HG03175 (cell line): Measurements from ENCODE around the gene NHLH1.

Experiments used
- ATAC-seq: cut with Tn5 transposase; IDR thresholded peaks from one replicate; pipeline ENCODE4 v1.9.1; 2021; ENCODE audit warnings: mild to moderate bottlenecking, moderate library complexity; ENCODE audit not compliant: unreplicated experiment

Gene NHLH1

GRCh38 chr1:160366731-160367515, at the start of gene NHLH1:
TSS of gene NHLH1 (plus strand) at chr1:160367071. CDS start at chr1:160370732, 3,661 bp downstream.
- no peak for ATAC-seq

GRCh38 chr1:160322831-160323230, 44.0 kb upstream of the NHLH1 start:
- ATAC-seq, result no peak

GRCh38 chr1:160325252-160325651, 41.6 kb upstream of the NHLH1 start:
- ATAC-seq, result no peak

GRCh38 chr1:160326418-160326817, 40.5 kb upstream of the NHLH1 start:
- ATAC-seq, result no peak

- no peak for ATAC-seq
These were observed 38.7 kb upstream of the NHLH1 start for GRCh38 chr1:160328184-160328583.

GRCh38 chr1:160330119-160330518, 36.8 kb upstream of the NHLH1 start:
- ATAC-seq, result no peak

- no peak for ATAC-seq
These were observed 34.4 kb upstream of the NHLH1 start for GRCh38 chr1:160332516-160332915.

- no peak for ATAC-seq
These were observed 28.3 kb upstream of the NHLH1 start for GRCh38 chr1:160338580-160338979.

- ATAC-seq, result no peak
These were observed 26.7 kb upstream of the NHLH1 start for GRCh38 chr1:160340146-160340545.

GRCh38 chr1:160340866-160341265, 26.0 kb upstream of the NHLH1 start:
- ATAC-seq, result no peak

- ATAC-seq, result no peak
These were observed 24.3 kb upstream of the NHLH1 start for GRCh38 chr1:160342526-160342925.

- peak; percentile 90 for ATAC-seq
These were observed 23.7 kb upstream of the NHLH1 start, which contains the start of the genes COPA and NCSTN for GRCh38 chr1:160342953-160343869. TSS of gene COPA (minus strand) at chr1:160343250. CDS start at chr1:160343170, 80 bp downstream. TSS of gene NCSTN (plus strand) at chr1:160343383. CDS start at chr1:160343397, 14 bp downstream.

GRCh38 chr1:160344241-160344640, 22.6 kb upstream of the NHLH1 start:
- no peak for ATAC-seq

GRCh38 chr1:160344936-160345335, 21.9 kb upstream of the NHLH1 start:
- ATAC-seq, result no peak

GRCh38 chr1:160346463-160346862, 20.4 kb upstream of the NHLH1 start:
- no peak for ATAC-seq

- ATAC-seq, result no peak
These were observed 19.9 kb upstream of the NHLH1 start for GRCh38 chr1:160346958-160347357.

- no peak for ATAC-seq
These were observed 15.2 kb upstream of the NHLH1 start for GRCh38 chr1:160351629-160352028.

- ATAC-seq, result no peak
These were observed 14.3 kb upstream of the NHLH1 start for GRCh38 chr1:160352555-160352954.

GRCh38 chr1:160353223-160353622, 13.6 kb upstream of the NHLH1 start:
- ATAC-seq, result no peak

GRCh38 chr1:160354388-160354985, 12.4 kb upstream of the NHLH1 start:
- no peak for ATAC-seq

GRCh38 chr1:160357286-160358002, 9.4 kb upstream of the NHLH1 start:
- no peak for ATAC-seq
